ENCODE results near the gene ENPEP.

- TF ChIP-seq SMC3 (IDR thresholded peaks at IDR 0.05; ENCODE audit: borderline replicate concordance, low read length) (no peak), POLR2A (IDR thresholded peaks at IDR 0.05; ENCODE audit: low read depth, low read length) (no peak), NR2C2 (IDR thresholded peaks at IDR 0.05; ENCODE audit: borderline replicate concordance, control insufficient read depth, insufficient read length, low read depth) (no peak), CBFB (IDR thresholded peaks at IDR 0.05; ENCODE audit: low read depth) (no peak), KDM1A (IDR thresholded peaks at IDR 0.05; ENCODE audit: borderline replicate concordance) (no peak), CEBPZ (IDR thresholded peaks at IDR 0.05; ENCODE audit: low read depth, low read length) (no peak), BHLHE40 (IDR thresholded peaks at IDR 0.05; ENCODE audit: borderline replicate concordance in 1 of 2, low read depth in 2 of 2, low read length in 1 of 2) (no peak), ESRRA (IDR thresholded peaks at IDR 0.05; ENCODE audit: low read length) (no peak)
- TF ChIP-seq, protein P1, sequence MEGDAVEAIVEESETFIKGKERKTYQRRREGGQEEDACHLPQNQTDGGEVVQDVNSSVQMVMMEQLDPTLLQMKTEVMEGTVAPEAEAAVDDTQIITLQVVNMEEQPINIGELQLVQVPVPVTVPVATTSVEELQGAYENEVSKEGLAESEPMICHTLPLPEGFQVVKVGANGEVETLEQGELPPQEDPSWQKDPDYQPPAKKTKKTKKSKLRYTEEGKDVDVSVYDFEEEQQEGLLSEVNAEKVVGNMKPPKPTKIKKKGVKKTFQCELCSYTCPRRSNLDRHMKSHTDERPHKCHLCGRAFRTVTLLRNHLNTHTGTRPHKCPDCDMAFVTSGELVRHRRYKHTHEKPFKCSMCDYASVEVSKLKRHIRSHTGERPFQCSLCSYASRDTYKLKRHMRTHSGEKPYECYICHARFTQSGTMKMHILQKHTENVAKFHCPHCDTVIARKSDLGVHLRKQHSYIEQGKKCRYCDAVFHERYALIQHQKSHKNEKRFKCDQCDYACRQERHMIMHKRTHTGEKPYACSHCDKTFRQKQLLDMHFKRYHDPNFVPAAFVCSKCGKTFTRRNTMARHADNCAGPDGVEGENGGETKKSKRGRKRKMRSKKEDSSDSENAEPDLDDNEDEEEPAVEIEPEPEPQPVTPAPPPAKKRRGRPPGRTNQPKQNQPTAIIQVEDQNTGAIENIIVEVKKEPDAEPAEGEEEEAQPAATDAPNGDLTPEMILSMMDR (IDR thresholded peaks at IDR 0.05 in 2 of 3, conservative IDR thresholded peaks at IDR 0.05 in 1 of 3; ENCODE audit: control insufficient read depth in 2 of 3, extremely low read depth in 1 of 3, insufficient read depth in 1 of 3, low read depth in 3 of 3, low read length in 3 of 3), result no peak; a peak in 1 of 6 replicates
These were observed 113.3 kb downstream of the ENPEP start for GRCh38 chr4:110589297-110589696.

All from GM12878 (cell line).